Adrenal gland (tissue), 12 donors: Measurements from ENCODE around the gene HORMAD2. TPM values are rescaled to one million over a fixed set of nuclear protein-coding genes. Genes with fewer than 3 reads are reported as not detected.
"Not testable (repeated sequence)": the region's sequence is repeated elsewhere in the genome, so short reads cannot be mapped to it uniquely, and the experiment has no call there.

ENCODE experiments used
- DNase-seq, 7 donors: peaks; one replicate each; pipeline ENCODE4 v3.0.0-alpha.2; 2019 to 2020
- H3K27ac ChIP-seq, 5 donors: fragments of 200-600 bp; sonication (generic) in 4 of 5; 1 replicate in 3 of 5; 2 replicates in 2 of 5; pipeline versions ENCODE4 v1.5.1 to v1.8.0; 2016 to 2020; ENCODE audit warnings: mild to moderate bottlenecking in 1 of 5
- H3K27me3 ChIP-seq: fragments of 200-600 bp; 2 replicates; pipeline ENCODE4 v1.8.0; 2021
- H3K36me3 ChIP-seq, 2 donors: fragments of 200-600 bp; replicated peaks in 1 of 2; 1 replicate in 1 of 2; 2 replicates in 1 of 2; pipeline versions ENCODE4 v1.5.1 to v1.8.0; 2018 to 2022
- H3K4me1 ChIP-seq, 2 donors: fragments of 200-600 bp; replicated peaks in 1 of 2; 1 replicate in 1 of 2; 2 replicates in 1 of 2; pipeline versions ENCODE4 v1.5.1 to v1.8.0; 2018 to 2021
- H3K4me3 ChIP-seq, 4 donors: fragments of 200-600 bp; sonication (generic) in 3 of 4; one replicate each; pipeline ENCODE4 v1.5.1; 2016 to 2018
- H3K9me3 ChIP-seq, 3 donors: fragments of 200-600 bp; sonication (generic) in 1 of 3; replicated peaks in 1 of 3; 1 replicate in 2 of 3; 2 replicates in 1 of 3; pipeline versions ENCODE4 v1.5.1 to v1.8.0; 2016 to 2021
- CTCF ChIP-seq, 6 experiments: fragments of 450-650 bp in 4 of 6; fragments of 200-600 bp in 2 of 6; sonication (generic) in 1 of 6; IDR thresholded peaks; 1 replicate in 5 of 6; 2 replicates in 1 of 6; pipeline versions ENCODE4 v1.5.1 to v1.8.0; 2016 to 2021; ENCODE audit warnings: antibody characterized with exemption in 6 of 6, mild to moderate bottlenecking in 2 of 6, moderate library complexity in 1 of 6
- POLR2A ChIP-seq, 2 donors: fragments of 450-650 bp; IDR thresholded peaks; one replicate each; pipeline ENCODE4 v1.6.1; 2017; ENCODE audit warnings: antibody characterized with exemption in 2 of 2, mild to moderate bottlenecking in 2 of 2, moderate library complexity in 1 of 2
- WGBS, 4 donors: extraction: QIAGEN DNeasy Blood & Tissue Kit in 2 of 4; methylation state at CpG; one replicate each; pipeline versions ENCODE4 v1.1.5 to v1.1.7; 2013 to 2017; 5-methylcytosine and 5-hydroxymethylcytosine counted together
- intact Hi-C, 2 donors: fragments of 100-400 bp; cut with DNase I; formaldehyde crosslinking; loops; one replicate each; pipeline versions ENCODE4 v1.14.1 to v1.15.0; 2022 to 2023
- polyA plus RNA-seq, 3 donors: library from polyadenylated mRNA; stranded (reverse); fragments of 200-250 nt in 2 of 3; fragments of 350-450 nt in 1 of 3; fragmentation: Illumina TruSeq in 1 of 3; extraction: RNeasy Lipid Tissue Mini Kit (QIAGEN cat#74804) in 1 of 3; gene quantifications; one replicate each; pipeline ENCODE4 v1.2.3, GENCODE V29; 2013 to 2014
- total RNA-seq, 9 donors: library from RNA; depleted of rRNA in 4 of 9; stranded (reverse); fragments of >200 nt in 4 of 9; fragments of 120-200 nt in 1 of 9; fragmentation: NEBNext Ultra II Directional in 1 of 9; extraction: Animal tissue kit (Norgen Biotek cat#: 25700) in 1 of 9; gene quantifications; one replicate each; pipeline versions ENCODE4 v1.1.0 to v1.2.4, GENCODE V29; 2013 to 2023
- donor health status: healthy with polysubstance abuse.
- donor health status: Bipolar disorder and iron deficiency.
- donor health status: DM: yes; HTN: yes; CAD: no.
- donor health status: DM: no; HTN: no; CAD: no.
- donor health status: DM: no; HTN: no; CAD: no.
- donor health status: DM: yes; HTN: yes; CAD: no.

Gene HORMAD2
- total and polyA plus RNA-seq, 12 donors, result not detected

- TF ChIP-seq POLR2A (IDR thresholded peaks at IDR 0.05) (no peak), CTCF (IDR thresholded peaks at IDR 0.05) (no peak)
- intact Hi-C loops, result no loop called here
- DNase-seq, result peak in 1 of 7 donors; percentile 4
These were observed 1.6 kb upstream of the HORMAD2 start for GRCh38 chr22:30078320-30079311.

GRCh38 chr22:30080805-30081204 lies 541 bp downstream of the HORMAD2 start:
- Histone ChIP-seq H3K4me1 (no peaks in the 10 kb centered on the region), H3K4me3 (no peak overlapping the region), H3K27me3 (peaks cover 4% of the 10 kb centered on the region), H3K36me3 (no peaks in the 10 kb centered on the region), H3K9me3 (no peaks in the 10 kb centered on the region), H3K27ac (no peak overlapping the region)
- DNase-seq, result no peak
- intact Hi-C loops, result loop anchor here in 1 of 2 donors (10.0 kb wide), 1 partner anchor 446 kb away; no protein-coding TSS in a partner anchor
- 84 to 89% (median 88%) methylated on average over 8 to 9 of the region's 9 CpGs for WGBS, 4 donors
- TF ChIP-seq POLR2A (IDR thresholded peaks at IDR 0.05) (no peak), CTCF (IDR thresholded peaks at IDR 0.05) (no peak)

More at GRCh38 chr22:30078320-30079311, 1.6 kb upstream of the HORMAD2 start:
- Histone ChIP-seq H3K4me3 (no peak overlapping the region), H3K36me3 (no peaks in the 10 kb centered on the region), H3K27me3 (peaks cover 4% of the 10 kb centered on the region), H3K9me3 (no peaks in the 10 kb centered on the region), H3K27ac (no peak overlapping the region), H3K4me1 (no peaks in the 10 kb centered on the region)
- WGBS, 4 donors, result 75 to 86% (median 82%) methylated on average over 10 of the region's 10 CpGs

GRCh38 chr22:30086496-30086895 lies 6.2 kb downstream of the HORMAD2 start:
- 74 to 88% (median 81%) methylated on average over 2 of the region's 2 CpGs for WGBS, 4 donors
- Histone ChIP-seq H3K36me3 (no peaks in the 10 kb centered on the region), H3K4me3 (no peak overlapping the region), H3K9me3 (no peaks in the 10 kb centered on the region), H3K27ac (no peak overlapping the region), H3K4me1 (no peaks in the 10 kb centered on the region), H3K27me3 (no peaks in the 10 kb centered on the region)
- DNase-seq, result no peak
- TF ChIP-seq POLR2A (IDR thresholded peaks at IDR 0.05), result no peak
- no peak for TF ChIP-seq CTCF (IDR thresholded peaks at IDR 0.05)
- intact Hi-C loops, result loop anchor here in 1 of 2 donors (10.0 kb wide), 1 partner anchor 452 kb away; no protein-coding TSS in a partner anchor

- H3K4me1 ChIP-seq, H3K9me3 ChIP-seq, H3K36me3 ChIP-seq, H3K27ac ChIP-seq, H3K4me3 ChIP-seq, DNase-seq, H3K27me3 ChIP-seq: not testable (repeated sequence)
- 80 to 86% (median 81%) methylated on average over 5 of the region's 5 CpGs for WGBS, 4 donors
- intact Hi-C loops, result loop anchor here in 1 of 2 donors (10.0 kb wide), 1 partner anchor 452 kb away; no protein-coding TSS in a partner anchor
These were observed 6.8 kb downstream of the HORMAD2 start for GRCh38 chr22:30087037-30087436.
